Activated T-helper 2 cell treated with anti-CD3 and anti-CD28 coated beads, Interferon-gamma antibody, Interleukin-2, Interleukin-4, amounts not matched to agents 10 μg/mL and 5 μg/mL and 100 μg/mL, durations not matched to agents 14 hours and 24 hours and 36 hours (primary cell): ENCODE data around the gene NDUFA8. TPM values are rescaled to one million over a fixed set of nuclear protein-coding genes. Genes with fewer than 3 reads are reported as not detected.
"Not testable (repeated sequence)": the region's sequence is repeated elsewhere in the genome, so short reads cannot be mapped to it uniquely, and the experiment has no call there.

Source experiments
- DNase-seq: peaks from one replicate; pipeline ENCODE4 v3.0.0; 2021; ENCODE audit warnings: low spot score
- H3K27ac Mint-ChIP-seq: one replicate; pipeline ENCODE4 v1.8.0; 2021; ENCODE audit warnings: mixed read lengths
- H3K27me3 Mint-ChIP-seq: one replicate; pipeline ENCODE4 v1.8.0; 2021; ENCODE audit warnings: low read depth, mixed read lengths
- H3K36me3 Mint-ChIP-seq: one replicate; pipeline ENCODE4 v1.8.0; 2021; ENCODE audit warnings: low read depth, mixed read lengths
- H3K4me1 Mint-ChIP-seq: one replicate; pipeline ENCODE4 v1.8.0; 2021; ENCODE audit warnings: low read depth, mixed read lengths
- H3K4me3 Mint-ChIP-seq: one replicate; pipeline ENCODE4 v1.8.0; 2021; ENCODE audit warnings: low read depth, mild to moderate bottlenecking, moderate library complexity, mixed read lengths
- H3K9me3 Mint-ChIP-seq: one replicate; pipeline ENCODE4 v1.8.0; 2021; ENCODE audit warnings: mixed read lengths
- intact Hi-C: fragments of 100-400 bp; cut with micrococcal nuclease; formaldehyde crosslinking; loops from one replicate; pipeline ENCODE4 v1.15.1; 2023
- total RNA-seq: library from RNA; stranded (reverse); gene quantifications from 2 replicates; pipeline ENCODE4 v1.2.3, GENCODE V29; 2022

NDUFA8 gene
- total RNA-seq, 1 donor from 2014 or later, result 48.7 TPM

GRCh38 chr9:122121931-122122330 lies 37.6 kb downstream of the NDUFA8 start:
- intact Hi-C loops, result no loop called here
- no peak overlapping the region for H3K27ac Mint-ChIP-seq

GRCh38 chr9:122121391-122121790 lies 38.2 kb downstream of the NDUFA8 start:
- Mint-ChIP-seq H3K4me3 (no peak overlapping the region), H3K27ac (no peak overlapping the region), H3K4me1 (peaks cover 7% of the 10 kb centered on the region), H3K27me3 (peaks cover 20% of the 10 kb centered on the region), H3K36me3 (no peaks in the 10 kb centered on the region), H3K9me3 (no peaks in the 10 kb centered on the region)
- intact Hi-C loops, result no loop called here
- DNase-seq, result no peak

More at GRCh38 chr9:122121931-122122330, 37.6 kb downstream of the NDUFA8 start:
- Mint-ChIP-seq H3K9me3 (no peaks in the 10 kb centered on the region), H3K36me3 (no peaks in the 10 kb centered on the region), H3K4me3 (no peak overlapping the region), H3K4me1 (peaks cover 7% of the 10 kb centered on the region), H3K27me3 (peaks cover 23% of the 10 kb centered on the region)
- no peak for DNase-seq

- Mint-ChIP-seq H3K4me3 (no peak overlapping the region), H3K36me3 (no peaks in the 10 kb centered on the region), H3K27ac (no peak overlapping the region), H3K9me3 (no peaks in the 10 kb centered on the region), H3K4me1 (peaks cover 3% of the 10 kb centered on the region), H3K27me3 (peaks cover 11% of the 10 kb centered on the region)
- intact Hi-C loops, result no loop called here
- no peak for DNase-seq
Measured at GRCh38 chr9:122120316-122121071, 39.1 kb downstream of the NDUFA8 start.

GRCh38 chr9:122119721-122120120 lies 39.9 kb downstream of the NDUFA8 start:
- H3K27me3 Mint-ChIP-seq, result peaks cover 8% of the 10 kb centered on the region
- no peaks in the 10 kb centered on the region for H3K9me3 Mint-ChIP-seq
- intact Hi-C loops, result no loop called here
- DNase-seq, result no peak
- no peaks in the 10 kb centered on the region for H3K36me3 Mint-ChIP-seq
- peaks cover 2% of the 10 kb centered on the region for H3K4me1 Mint-ChIP-seq
- H3K27ac Mint-ChIP-seq, result no peak overlapping the region
- H3K4me3 Mint-ChIP-seq, result no peak overlapping the region

- H3K36me3 Mint-ChIP-seq, result no peaks in the 10 kb centered on the region
- no peak for DNase-seq
- peaks cover 7% of the 10 kb centered on the region for H3K27me3 Mint-ChIP-seq
- peaks cover 2% of the 10 kb centered on the region for H3K4me1 Mint-ChIP-seq
- intact Hi-C loops, result no loop called here
- H3K4me3 Mint-ChIP-seq, result no peak overlapping the region
- no peak overlapping the region for H3K27ac Mint-ChIP-seq
- no peaks in the 10 kb centered on the region for H3K9me3 Mint-ChIP-seq
Measured at GRCh38 chr9:122119166-122119521, 40.4 kb downstream of the NDUFA8 start.

GRCh38 chr9:122118343-122119165 lies 41.0 kb downstream of the NDUFA8 start:
- intact Hi-C loops, result no loop called here
- H3K4me1 Mint-ChIP-seq, result peaks cover 2% of the 10 kb centered on the region
- H3K36me3 Mint-ChIP-seq, result no peaks in the 10 kb centered on the region
- no peak for DNase-seq
- no peak overlapping the region for H3K4me3 Mint-ChIP-seq
- H3K9me3 Mint-ChIP-seq, result no peaks in the 10 kb centered on the region
- H3K27ac Mint-ChIP-seq, result no peak overlapping the region
- peaks cover 5% of the 10 kb centered on the region for H3K27me3 Mint-ChIP-seq

GRCh38 chr9:122117241-122117640 lies 42.3 kb downstream of the NDUFA8 start:
- DNase-seq, intact Hi-C loops, H3K27me3 Mint-ChIP-seq, H3K4me1 Mint-ChIP-seq, H3K27ac Mint-ChIP-seq, H3K4me3 Mint-ChIP-seq, H3K9me3 Mint-ChIP-seq, H3K36me3 Mint-ChIP-seq: not testable (repeated sequence)

- Mint-ChIP-seq H3K27ac (no peak overlapping the region), H3K27me3 (peaks cover 3% of the 10 kb centered on the region), H3K36me3 (no peaks in the 10 kb centered on the region), H3K4me3 (no peak overlapping the region), H3K4me1 (no peaks in the 10 kb centered on the region), H3K9me3 (no peaks in the 10 kb centered on the region)
- no peak for DNase-seq
- intact Hi-C loops, result no loop called here
Measured at GRCh38 chr9:122116448-122117173, 43.0 kb downstream of the NDUFA8 start.

- no peaks in the 10 kb centered on the region for H3K36me3 Mint-ChIP-seq
- DNase-seq, result no peak
- no peak overlapping the region for H3K4me3 Mint-ChIP-seq
- no peaks in the 10 kb centered on the region for H3K4me1 Mint-ChIP-seq
- no peaks in the 10 kb centered on the region for H3K9me3 Mint-ChIP-seq
- H3K27ac Mint-ChIP-seq, result no peak overlapping the region
- intact Hi-C loops, result no loop called here
- H3K27me3 Mint-ChIP-seq, result peaks cover 3% of the 10 kb centered on the region
Measured at GRCh38 chr9:122116040-122116439, 43.5 kb downstream of the NDUFA8 start.

GRCh38 chr9:122115176-122116035 lies 44.2 kb downstream of the NDUFA8 start:
- no peaks in the 10 kb centered on the region for H3K36me3 Mint-ChIP-seq
- no peaks in the 10 kb centered on the region for H3K9me3 Mint-ChIP-seq
- intact Hi-C loops, result no loop called here
- no peak for DNase-seq
- H3K27ac Mint-ChIP-seq, result no peak overlapping the region
- H3K4me1 Mint-ChIP-seq, result no peaks in the 10 kb centered on the region
- no peak overlapping the region for H3K4me3 Mint-ChIP-seq
- peaks cover 3% of the 10 kb centered on the region for H3K27me3 Mint-ChIP-seq

- no peaks in the 10 kb centered on the region for H3K4me1 Mint-ChIP-seq
- H3K4me3 Mint-ChIP-seq, result no peak overlapping the region
- H3K27ac Mint-ChIP-seq, result no peak overlapping the region
- H3K27me3 Mint-ChIP-seq, result peaks cover 3% of the 10 kb centered on the region
- no peak for DNase-seq
- H3K9me3 Mint-ChIP-seq, result no peaks in the 10 kb centered on the region
- H3K36me3 Mint-ChIP-seq, result no peaks in the 10 kb centered on the region
- intact Hi-C loops, result no loop called here
Measured at GRCh38 chr9:122113574-122113973, 46.0 kb downstream of the NDUFA8 start.

GRCh38 chr9:122112238-122112637 lies 47.3 kb downstream of the NDUFA8 start:
- Mint-ChIP-seq H3K36me3 (no peaks in the 10 kb centered on the region), H3K9me3 (no peaks in the 10 kb centered on the region), H3K27ac (no peak overlapping the region), H3K27me3 (peaks cover 3% of the 10 kb centered on the region), H3K4me1 (no peaks in the 10 kb centered on the region), H3K4me3 (no peak overlapping the region)
- no peak for DNase-seq
- intact Hi-C loops, result no loop called here
